Sciatic nerve (tissue), 2 donors: ENCODE data around the gene MTHFSD. TPM values are rescaled to one million over a fixed set of nuclear protein-coding genes. Genes with fewer than 3 reads are reported as not detected.

Experiments used
- ATAC-seq: fragments of 200-7000 bp; cut with Tn5 transposase; one replicate; pipeline ENCODE4 v1.9.1; 2020; ENCODE audit warnings: mild to moderate bottlenecking, moderate library complexity
- DNase-seq: peaks from one replicate; pipeline ENCODE4 v3.0.0-alpha.2; 2020; ENCODE audit warnings: low spot score
- intact Hi-C: fragments of 100-400 bp; cut with DNase I; formaldehyde crosslinking; loops from one replicate; pipeline ENCODE4 v1.14.2; 2022
- total RNA-seq: library from RNA; stranded (reverse); fragmentation: NEBNext Ultra II Directional; extraction: Animal tissue kit (Norgen Biotek cat#: 25700); gene quantifications from one replicate; pipeline ENCODE4 v1.2.1, GENCODE V29; 2021
- donor health status: DM: no; HTN: no; CAD: no.
- donor health status: DM: no; HTN: no; CAD: no.

MTHFSD gene
- total RNA-seq, 1 donor from 2014 or later, result 19.2 TPM

DNA sequence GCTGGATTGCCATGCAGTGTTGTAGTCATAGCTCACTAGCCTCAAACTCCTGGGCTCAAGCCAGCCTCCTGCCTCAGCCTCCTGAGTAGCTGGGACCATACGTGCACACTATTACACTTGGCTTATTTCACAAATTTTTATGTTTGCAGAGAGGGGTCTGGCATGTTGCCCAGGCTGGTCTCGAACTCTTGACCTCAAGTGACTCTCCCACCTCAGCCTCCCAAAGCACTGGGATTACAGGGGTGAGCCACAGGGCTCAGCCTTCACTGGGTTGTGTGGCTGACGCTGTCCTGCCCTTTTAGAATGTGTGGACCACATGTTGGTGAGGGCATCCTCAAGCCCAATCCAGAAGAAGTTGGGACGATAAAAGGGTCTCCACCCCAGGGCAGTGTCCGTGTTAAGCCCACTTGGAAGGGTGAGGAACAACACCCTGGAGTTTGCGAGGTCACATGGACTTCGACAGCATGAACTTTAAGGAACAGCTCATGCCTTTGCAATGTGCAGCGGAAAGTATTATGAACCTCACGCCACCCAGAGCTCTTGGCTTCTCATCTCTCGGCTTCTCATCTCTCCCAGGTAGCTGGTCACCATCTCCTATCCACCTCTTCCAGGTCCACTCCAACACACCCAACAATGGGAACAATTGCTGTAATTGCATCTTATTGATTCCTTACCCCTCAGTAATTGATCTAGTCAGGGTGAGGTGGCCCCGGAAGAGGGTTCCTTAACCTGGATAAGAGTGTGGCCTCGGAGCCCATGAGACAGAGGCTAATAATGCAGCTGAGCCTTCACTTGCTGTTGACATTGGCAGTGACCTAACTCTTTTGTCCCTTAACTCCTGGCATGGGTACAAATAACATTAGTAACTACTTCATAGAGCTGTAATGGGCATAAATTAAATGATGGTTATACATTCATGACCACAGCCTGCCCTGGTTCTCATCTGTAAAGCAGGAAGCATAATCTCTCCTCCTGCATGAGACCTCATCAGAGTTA, 30.0 kb upstream of the MTHFSD start:
- ATAC-seq, result no peak
- DNase-seq, result no peak
- intact Hi-C loops, result no loop called here

DNA sequence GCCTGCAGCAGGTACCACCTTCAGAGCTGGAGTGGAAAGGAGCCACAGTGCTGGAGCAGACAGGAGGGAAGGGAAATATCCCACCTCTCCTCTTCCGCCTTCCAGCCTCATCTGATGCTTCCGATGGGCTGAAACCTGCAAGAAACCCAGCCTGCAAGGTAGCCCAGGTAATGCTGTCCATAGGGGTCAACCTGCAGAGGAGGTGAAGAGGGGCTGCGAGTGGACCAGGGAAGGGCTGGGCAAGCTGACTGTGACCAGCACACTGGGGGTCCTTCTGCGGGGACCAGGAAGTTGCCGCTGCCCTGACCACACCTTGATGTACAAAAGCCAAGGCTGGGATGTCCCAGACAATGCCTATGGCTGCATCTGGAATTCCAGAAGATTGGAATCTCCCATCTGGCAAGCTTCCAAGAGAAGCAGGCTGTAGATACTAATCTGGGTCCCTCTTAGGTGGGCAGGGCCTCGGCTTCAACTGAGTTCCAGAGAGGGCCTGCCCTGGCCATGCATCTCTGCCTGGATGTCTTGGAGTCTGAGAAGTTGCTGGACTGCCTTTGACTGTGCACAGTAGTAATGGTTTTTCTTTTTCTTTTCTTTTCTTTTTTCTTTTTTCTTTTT, 29.1 kb upstream of the MTHFSD start:
- DNase-seq (no peak), ATAC-seq (no peak)
- intact Hi-C loops, result no loop called here

DNA sequence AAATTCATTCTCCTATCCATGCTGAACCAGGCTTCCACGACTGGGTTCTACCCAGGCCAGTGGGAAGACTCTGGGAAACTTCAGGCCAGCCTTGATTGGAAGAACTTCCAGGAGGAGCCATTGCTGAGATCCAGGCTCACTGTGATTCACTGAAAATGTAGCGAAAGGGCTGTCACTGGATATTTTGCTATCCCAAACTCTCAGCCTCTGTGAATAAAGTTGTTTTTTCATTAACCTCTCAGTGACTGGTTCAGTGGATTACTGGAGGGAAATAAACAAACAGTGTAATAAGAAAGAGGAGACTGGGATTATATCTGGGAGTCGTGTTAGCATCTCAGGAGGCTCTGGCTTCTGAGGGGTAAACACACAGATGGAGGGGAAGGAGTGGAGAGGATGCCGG, 26.4 kb upstream of the MTHFSD start:
- intact Hi-C loops, result no loop called here
- no peak for ATAC-seq
- DNase-seq, result no peak

DNA sequence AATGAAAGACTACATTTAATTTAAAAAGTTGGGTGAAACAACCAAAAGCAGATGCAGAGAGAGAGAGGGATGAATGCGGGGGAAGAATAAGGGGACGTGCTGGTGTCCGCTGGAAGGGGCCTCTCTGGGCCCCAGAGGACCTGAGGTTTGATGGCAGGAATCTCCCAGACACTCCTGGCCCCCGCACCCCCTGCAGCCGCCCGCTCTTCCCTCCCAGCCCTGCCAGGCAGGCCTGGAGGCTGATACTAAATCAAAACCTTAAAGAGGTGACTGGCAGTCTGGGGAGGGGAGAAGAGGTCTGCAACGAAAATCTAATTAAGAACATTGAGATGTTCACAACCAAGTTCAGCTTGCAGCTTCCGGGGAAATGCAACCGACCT, 25.7 kb upstream of the MTHFSD start:
- ATAC-seq (no peak), DNase-seq (no peak)
- intact Hi-C loops, result no loop called here

GRCh38 chr16:86580063-86580790, 25.2 kb upstream of the MTHFSD start:
- DNase-seq (no peak), ATAC-seq (no peak)
- intact Hi-C loops, result no loop called here

DNA sequence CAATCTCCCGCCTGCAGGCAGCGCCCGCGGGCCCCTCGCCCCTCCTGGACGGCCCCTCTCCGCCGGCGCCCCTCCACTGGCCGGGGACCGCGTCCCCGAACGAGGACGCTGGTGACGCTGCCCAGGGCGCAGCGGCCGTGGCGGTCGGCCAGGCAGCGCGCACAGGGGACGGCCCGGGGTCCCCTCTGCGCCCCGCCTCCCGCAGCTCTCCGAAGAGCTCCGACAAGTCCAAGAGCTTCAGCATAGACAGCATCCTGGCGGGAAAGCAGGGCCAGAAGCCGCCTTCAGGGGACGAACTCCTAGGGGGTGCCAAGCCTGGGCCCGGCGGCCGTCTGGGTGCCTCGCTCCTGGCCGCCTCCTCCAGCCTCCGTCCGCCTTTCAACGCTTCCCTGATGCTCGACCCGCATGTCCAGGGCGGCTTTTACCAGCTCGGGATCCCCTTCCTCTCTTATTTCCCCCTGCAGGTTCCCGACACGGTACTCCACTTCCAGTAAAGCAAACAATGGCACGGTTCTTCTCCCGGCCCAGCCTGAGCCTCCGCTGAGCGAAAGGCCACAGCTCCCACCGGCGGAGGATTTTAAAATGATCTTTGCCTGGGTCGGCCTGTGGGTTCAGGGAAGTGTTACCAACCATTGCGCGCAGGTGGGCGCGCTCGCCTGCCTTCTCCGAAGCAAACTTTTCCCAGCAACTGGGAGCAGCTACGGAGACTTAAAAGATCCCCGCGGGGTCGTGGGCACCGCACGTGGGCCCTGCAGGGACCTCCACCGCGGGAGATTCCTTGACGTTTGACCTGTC, 24.4 kb upstream of the MTHFSD start:
- ATAC-seq (no peak), DNase-seq (no peak)
- intact Hi-C loops, result loop anchor here (10.0 kb wide), 1 partner anchor 175 kb away; no protein-coding TSS in a partner anchor

DNA sequence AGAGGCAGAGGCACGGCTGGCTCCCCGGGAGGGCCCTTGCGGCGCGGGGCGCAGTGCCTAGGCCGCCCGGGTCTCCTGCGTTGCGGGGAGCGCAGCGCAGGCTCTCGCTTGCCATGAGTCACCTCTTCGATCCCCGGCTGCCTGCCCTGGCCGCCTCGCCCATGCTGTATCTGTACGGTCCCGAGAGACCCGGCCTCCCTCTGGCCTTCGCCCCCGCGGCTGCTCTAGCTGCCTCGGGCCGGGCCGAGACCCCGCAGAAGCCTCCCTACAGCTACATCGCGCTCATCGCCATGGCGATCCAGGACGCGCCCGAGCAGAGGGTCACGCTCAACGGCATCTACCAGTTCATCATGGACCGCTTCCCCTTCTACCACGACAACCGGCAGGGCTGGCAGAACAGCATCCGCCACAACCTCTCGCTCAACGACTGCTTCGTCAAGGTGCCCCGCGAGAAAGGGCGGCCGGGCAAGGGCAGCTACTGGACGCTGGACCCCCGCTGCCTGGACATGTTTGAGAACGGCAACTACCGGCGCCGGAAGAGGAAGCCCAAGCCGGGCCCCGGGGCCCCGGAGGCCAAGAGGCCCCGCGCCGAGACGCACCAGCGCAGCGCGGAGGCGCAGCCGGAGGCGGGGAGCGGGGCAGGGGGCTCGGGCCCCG, 23.7 kb upstream of the MTHFSD start:
- ATAC-seq, result no peak
- no peak for DNase-seq
- intact Hi-C loops, result loop anchor here (10.0 kb wide), 1 partner anchor 176 kb away; no protein-coding TSS in a partner anchor

DNA sequence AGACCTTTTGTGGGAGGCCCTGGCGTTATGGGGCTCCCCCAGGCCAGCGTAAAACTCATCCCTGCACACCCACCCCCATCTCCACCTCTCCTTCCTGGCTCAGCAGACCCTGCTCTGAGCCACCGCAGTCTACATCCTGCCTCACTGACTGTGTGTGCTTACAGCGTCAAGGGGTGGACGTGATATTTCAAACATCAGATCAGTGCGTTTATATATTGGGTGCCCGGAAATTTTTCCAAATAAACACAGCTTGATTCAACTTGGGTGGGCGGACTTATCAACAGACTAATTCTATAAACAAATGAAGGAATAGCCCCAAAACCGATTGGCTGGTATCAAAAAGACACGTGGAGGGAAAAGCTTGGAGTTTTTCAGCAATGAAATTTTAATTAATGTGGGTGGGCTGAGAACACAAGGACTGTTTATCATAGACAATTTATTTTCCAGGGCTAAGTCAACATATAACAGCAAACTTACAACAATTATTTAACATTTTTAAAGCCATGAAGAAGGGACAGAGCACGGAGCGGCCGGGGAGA, 23.1 kb upstream of the MTHFSD start, which contains the start of gene FOXL1:
Gene FOXL1, plus strand, starts transcription at position 489 of the 539 bp plus-strand sequence. CDS start 175 bp downstream, outside the sequence.
- DNase-seq (no peak), ATAC-seq (peak; percentile 55)
- intact Hi-C loops, result loop anchor here (10.0 kb wide), 1 partner anchor 177 kb away; no protein-coding TSS in a partner anchor

- intact Hi-C loops, result loop anchor here (10.0 kb wide), 1 partner anchor 177 kb away; no protein-coding TSS in a partner anchor
- DNase-seq (no peak), ATAC-seq (no peak)
These were observed 22.4 kb upstream of the MTHFSD start for GRCh38 chr16:86577314-86577971.

DNA sequence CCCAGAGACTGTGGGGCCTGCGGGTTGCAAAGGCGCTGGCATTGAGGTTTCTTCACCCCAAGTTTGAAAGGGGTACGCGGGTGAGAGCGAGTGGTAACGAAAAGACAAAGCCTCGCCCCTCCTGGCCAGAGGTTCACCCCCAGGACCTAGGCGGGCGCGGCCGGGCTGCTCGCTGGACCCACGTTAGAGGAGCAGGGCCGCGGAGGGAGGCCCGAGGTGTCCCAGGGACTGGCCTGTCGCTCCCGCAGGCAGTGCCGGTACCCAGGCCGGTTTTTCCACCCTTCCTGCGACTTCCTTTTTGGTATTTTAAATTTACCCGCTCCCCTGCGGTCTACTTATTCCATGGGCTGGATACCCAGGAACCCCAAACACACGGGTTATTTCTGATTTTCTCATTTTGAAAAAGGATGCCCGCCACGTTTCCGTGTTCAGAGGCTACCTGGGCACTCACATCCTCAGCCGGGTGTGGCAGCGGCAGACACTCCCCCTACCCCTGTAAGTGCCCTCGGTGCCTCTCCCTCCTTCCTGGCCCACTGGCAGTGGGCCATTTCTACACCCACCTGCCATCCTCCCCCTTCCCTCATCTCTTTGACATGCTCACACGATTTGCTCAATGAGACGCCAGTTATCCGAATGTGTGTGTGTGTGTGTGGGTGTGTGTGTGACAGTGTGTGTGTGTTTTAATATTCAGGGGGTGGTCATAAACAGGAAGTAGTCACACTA, 21.7 kb upstream of the MTHFSD start:
- intact Hi-C loops, result loop anchor here (10.0 kb wide), 1 partner anchor 178 kb away; no protein-coding TSS in a partner anchor
- ATAC-seq (peak; percentile 18), DNase-seq (no peak)

DNA sequence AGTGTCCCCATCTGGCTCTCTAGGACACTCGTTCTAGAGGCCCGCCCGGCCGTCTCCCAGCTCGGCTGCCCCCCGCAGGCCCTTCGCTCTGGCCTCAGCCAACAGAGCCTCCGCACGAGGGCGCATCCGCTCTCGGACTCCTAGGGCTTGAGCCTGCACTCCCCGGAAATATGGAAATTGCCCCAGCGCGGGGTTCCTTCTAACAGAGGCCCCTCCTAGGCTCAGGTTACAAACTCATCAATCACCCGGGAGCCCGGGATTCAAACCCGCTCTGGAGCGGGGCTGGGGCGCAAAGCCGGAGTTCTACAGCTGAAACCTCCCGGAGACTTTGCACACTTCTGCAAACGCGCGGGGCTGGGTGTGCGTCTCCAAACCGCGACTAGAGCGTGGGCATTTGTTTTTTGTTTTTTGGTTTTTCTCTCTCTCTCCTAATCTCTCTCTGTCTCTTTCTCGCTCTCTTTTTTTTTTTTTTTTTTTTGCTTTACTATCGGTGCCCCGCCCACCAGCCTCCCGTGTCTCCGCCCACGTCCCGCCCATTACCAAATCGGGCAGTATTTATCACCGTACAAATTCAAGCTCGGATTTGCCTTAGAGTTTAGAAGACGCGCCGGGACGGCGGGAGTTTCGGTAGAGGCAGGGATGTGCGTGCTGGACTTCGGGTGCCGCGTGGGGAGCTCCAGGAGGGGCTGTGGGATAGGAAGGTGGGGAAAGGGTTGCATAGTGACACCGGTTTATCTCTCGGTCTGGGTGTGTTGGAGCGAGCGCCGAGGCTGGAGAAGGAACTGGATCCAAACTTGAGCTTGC, 20.9 kb upstream of the MTHFSD start:
- ATAC-seq, result peak; percentile 88
- DNase-seq, result peak; percentile 91
- intact Hi-C loops, result loop anchor here (10.0 kb wide), 1 partner anchor 179 kb away; no protein-coding TSS in a partner anchor

DNA sequence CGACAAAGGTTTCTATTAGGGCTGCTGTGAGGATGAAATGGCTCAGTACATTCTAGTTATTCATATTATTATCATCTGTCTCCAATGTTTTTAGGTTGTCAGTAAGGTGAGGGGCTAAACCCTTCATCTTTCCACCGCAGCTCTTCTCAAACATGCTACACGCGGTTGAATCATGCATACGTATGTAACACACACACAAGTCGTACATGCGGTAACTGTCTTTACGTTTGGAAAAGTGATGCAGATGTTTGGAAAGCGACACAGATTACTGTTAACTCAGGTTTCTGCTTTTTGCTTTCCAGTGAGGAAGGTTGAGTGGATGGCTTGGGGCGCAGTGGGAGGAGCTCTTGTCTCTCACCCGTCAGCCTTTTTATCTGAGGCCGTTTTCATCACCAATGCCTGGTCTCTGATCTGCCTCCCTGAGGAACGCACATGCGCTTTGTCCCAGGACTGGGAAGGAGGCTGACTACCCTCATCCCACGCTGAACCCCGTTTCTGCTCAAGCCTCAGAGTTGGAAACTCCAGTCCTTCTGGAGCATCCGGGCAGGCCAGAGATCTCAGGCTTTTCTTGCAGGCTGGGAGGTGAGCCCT, 20.2 kb upstream of the MTHFSD start:
- no peak for ATAC-seq
- intact Hi-C loops, result loop anchor here (10.0 kb wide), 1 partner anchor 180 kb away; no protein-coding TSS in a partner anchor

DNA sequence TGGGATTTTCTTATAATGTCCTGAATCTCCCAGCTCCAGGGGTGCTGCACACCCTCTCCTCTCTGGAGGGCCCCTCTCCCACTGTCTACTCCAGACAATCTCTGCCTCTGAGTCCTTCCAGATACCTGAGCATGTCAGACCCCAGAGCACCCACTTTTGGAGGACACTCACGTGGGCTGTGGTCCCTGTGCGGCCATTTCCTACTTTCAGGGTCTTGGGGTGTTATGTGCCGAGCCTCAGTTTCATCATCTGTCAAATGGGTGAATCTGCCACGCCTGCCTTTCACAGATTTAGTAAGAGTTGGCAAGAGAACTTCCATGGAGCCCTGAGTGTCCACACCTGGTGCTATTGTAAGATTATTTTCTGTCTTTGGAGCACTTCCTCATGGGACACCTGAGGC, 19.6 kb upstream of the MTHFSD start:
- intact Hi-C loops, result loop anchor here (10.0 kb wide), 1 partner anchor 180 kb away; no protein-coding TSS in a partner anchor
- ATAC-seq (no peak), DNase-seq (no peak)

More for the DNA sequence above, 20.2 kb upstream of the MTHFSD start:
- DNase-seq, result no peak

- intact Hi-C loops, result loop anchor here (10.0 kb wide), 1 partner anchor 181 kb away; no protein-coding TSS in a partner anchor
- ATAC-seq, result no peak
- no peak for DNase-seq
These were observed 18.8 kb upstream of the MTHFSD start for GRCh38 chr16:86573646-86574508.
